Gastroesophageal sphincter (tissue), 3 donors: ENCODE measurements around the gene VASN.

Experiments used
- POLR2A ChIP-seq, 2 donors: fragments of 450-650 bp; IDR thresholded peaks; one replicate each; pipeline ENCODE4 v1.6.1; 2017; ENCODE audit warnings: antibody characterized with exemption in 2 of 2, mild to moderate bottlenecking in 2 of 2, moderate library complexity in 1 of 2
- TF ChIP-seq, protein P1 (sequence below), 4 experiments: fragments of 200-600 bp in 2 of 4; fragments of 450-650 bp in 2 of 4; sonication (generic) in 1 of 4; IDR thresholded peaks; one replicate each; pipeline ENCODE4 v1.5.1; 2017 to 2019; ENCODE audit warnings: antibody characterized with exemption in 4 of 4, mild to moderate bottlenecking in 2 of 4, moderate library complexity in 2 of 4

DNA sequence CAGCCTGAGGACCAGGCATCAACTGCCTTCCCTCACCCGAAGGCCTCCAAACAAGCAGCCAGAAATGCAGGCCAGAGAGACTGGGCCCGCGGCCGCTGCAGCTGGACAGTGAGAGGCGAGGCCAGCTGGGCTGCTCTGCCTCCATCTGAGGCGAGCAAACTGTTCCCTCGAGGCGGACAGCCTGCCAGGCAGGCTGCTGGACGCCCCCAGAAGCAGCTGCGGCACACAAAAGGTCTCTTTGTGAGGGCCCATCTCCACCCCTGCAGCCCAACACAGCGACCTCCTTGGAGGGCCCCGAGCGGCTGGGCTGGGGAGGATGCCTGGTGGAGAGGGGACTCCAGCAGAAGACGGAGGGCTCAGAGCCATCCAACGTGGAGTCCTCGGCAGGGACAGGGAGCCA is 40.0 kb downstream of the VASN start:
- TF ChIP-seq, protein P1, sequence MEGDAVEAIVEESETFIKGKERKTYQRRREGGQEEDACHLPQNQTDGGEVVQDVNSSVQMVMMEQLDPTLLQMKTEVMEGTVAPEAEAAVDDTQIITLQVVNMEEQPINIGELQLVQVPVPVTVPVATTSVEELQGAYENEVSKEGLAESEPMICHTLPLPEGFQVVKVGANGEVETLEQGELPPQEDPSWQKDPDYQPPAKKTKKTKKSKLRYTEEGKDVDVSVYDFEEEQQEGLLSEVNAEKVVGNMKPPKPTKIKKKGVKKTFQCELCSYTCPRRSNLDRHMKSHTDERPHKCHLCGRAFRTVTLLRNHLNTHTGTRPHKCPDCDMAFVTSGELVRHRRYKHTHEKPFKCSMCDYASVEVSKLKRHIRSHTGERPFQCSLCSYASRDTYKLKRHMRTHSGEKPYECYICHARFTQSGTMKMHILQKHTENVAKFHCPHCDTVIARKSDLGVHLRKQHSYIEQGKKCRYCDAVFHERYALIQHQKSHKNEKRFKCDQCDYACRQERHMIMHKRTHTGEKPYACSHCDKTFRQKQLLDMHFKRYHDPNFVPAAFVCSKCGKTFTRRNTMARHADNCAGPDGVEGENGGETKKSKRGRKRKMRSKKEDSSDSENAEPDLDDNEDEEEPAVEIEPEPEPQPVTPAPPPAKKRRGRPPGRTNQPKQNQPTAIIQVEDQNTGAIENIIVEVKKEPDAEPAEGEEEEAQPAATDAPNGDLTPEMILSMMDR (IDR thresholded peaks at IDR 0.05) = no peak
- no peak for TF ChIP-seq POLR2A (IDR thresholded peaks at IDR 0.05)
